PFSK-1 (cell line): ENCODE measurements around the gene URAD.

Experiments used
- FOXP2 ChIP-seq: optimal IDR thresholded peaks from 2 replicates; pipeline ENCODE3; 2011; ENCODE audit warnings: borderline replicate concordance, control low read depth, inconsistent platforms; ENCODE audit not compliant: insufficient read depth; ENCODE audit errors: extremely low read length, extremely low read depth
- POLR2AphosphoS5 ChIP-seq: IDR thresholded peaks from 2 replicates; pipeline ENCODE4 v1.6.1; 2012; ENCODE audit warnings: low read depth, mild to moderate bottlenecking, control low read depth, low read length, moderate library complexity
- REST ChIP-seq, 2 experiments: IDR thresholded peaks; 2 replicates each; pipeline versions ENCODE4 v1.6.1 to v1.8.0; 2011 to 2012; ENCODE audit warnings: low read depth in 2 of 2, low read length in 2 of 2, control low read depth in 1 of 2, inconsistent platforms in 1 of 2, mild to moderate bottlenecking in 1 of 2, moderate library complexity in 1 of 2; ENCODE audit not compliant: insufficient read depth in 1 of 2
- SIN3A ChIP-seq: IDR thresholded peaks from 2 replicates; pipeline ENCODE4 v1.6.1; 2012; ENCODE audit warnings: mild to moderate bottlenecking, low read length, moderate library complexity, borderline replicate concordance; ENCODE audit not compliant: insufficient read depth
- TAF1 ChIP-seq: IDR thresholded peaks from 2 replicates; pipeline ENCODE4 v1.6.1; 2012; ENCODE audit warnings: low read length, control low read depth, borderline replicate concordance; ENCODE audit not compliant: insufficient read depth

The URAD gene

GRCh38 chr13:27973291-27973690, 15.2 kb downstream of the URAD start:
- TF ChIP-seq FOXP2: no peak
- no peak for TF ChIP-seq TAF1

- TF ChIP-seq POLR2AphosphoS5: no peak
- TF ChIP-seq SIN3A: no peak
- no peak for TF ChIP-seq TAF1
- TF ChIP-seq REST (IDR thresholded peaks at IDR 0.05; ENCODE audit: insufficient read depth in 1 of 2, low read depth in 2 of 2, low read length in 2 of 2): no peak
- TF ChIP-seq FOXP2: no peak
These were observed 16.0 kb downstream of the URAD start for GRCh38 chr13:27972478-27972820.

- no peak for TF ChIP-seq FOXP2
- no peak for TF ChIP-seq REST (IDR thresholded peaks at IDR 0.05; ENCODE audit: insufficient read depth in 1 of 2, low read depth in 2 of 2, low read length in 2 of 2)
- TF ChIP-seq POLR2AphosphoS5: no peak
- TF ChIP-seq SIN3A: no peak
- no peak for TF ChIP-seq TAF1
These were observed 16.6 kb downstream of the URAD start for GRCh38 chr13:27971776-27972477.

GRCh38 chr13:27971236-27971645, 17.3 kb downstream of the URAD start:
- TF ChIP-seq POLR2AphosphoS5: no peak
- no peak for TF ChIP-seq SIN3A
- no peak for TF ChIP-seq FOXP2
- TF ChIP-seq TAF1: no peak
- no peak for TF ChIP-seq REST (IDR thresholded peaks at IDR 0.05; ENCODE audit: insufficient read depth in 1 of 2, low read depth in 2 of 2, low read length in 2 of 2)

- no peak for TF ChIP-seq POLR2AphosphoS5
- no peak for TF ChIP-seq TAF1
- TF ChIP-seq REST (IDR thresholded peaks at IDR 0.05; ENCODE audit: insufficient read depth in 1 of 2, low read depth in 2 of 2, low read length in 2 of 2): no peak
- TF ChIP-seq FOXP2: no peak
- TF ChIP-seq SIN3A: no peak
These were observed 17.9 kb downstream of the URAD start for GRCh38 chr13:27970382-27971235.
